GM18868 (cell line): ENCODE measurements around the gene FBXW10.
"Not testable (repeated sequence)": the region's sequence is repeated elsewhere in the genome, so short reads cannot be mapped to it uniquely, and the experiment has no call there.

Source experiments
- ATAC-seq: cut with Tn5 transposase; IDR thresholded peaks from one replicate; pipeline ENCODE4 v1.9.1; 2021; ENCODE audit warnings: mild to moderate bottlenecking, moderate library complexity; ENCODE audit not compliant: unreplicated experiment

The FBXW10 gene

GRCh38 chr17:18753829-18754409 is 10.1 kb downstream of the FBXW10 start:
- not testable (repeated sequence) for ATAC-seq

- ATAC-seq, result not testable (repeated sequence)
Measured at GRCh38 chr17:18755969-18756368, 12.1 kb downstream of the FBXW10 start.

- ATAC-seq, result not testable (repeated sequence)
Measured at GRCh38 chr17:18757368-18758044, 13.7 kb downstream of the FBXW10 start.

GRCh38 chr17:18758344-18758743 is 14.5 kb downstream of the FBXW10 start:
- not testable (repeated sequence) for ATAC-seq

GRCh38 chr17:18760221-18760620 is 16.4 kb downstream of the FBXW10 start:
- not testable (repeated sequence) for ATAC-seq

- ATAC-seq, result not testable (repeated sequence)
Measured at GRCh38 chr17:18770572-18770971, 26.7 kb downstream of the FBXW10 start.

- not testable (repeated sequence) for ATAC-seq
Measured at GRCh38 chr17:18771066-18771465, 27.2 kb downstream of the FBXW10 start.

GRCh38 chr17:18772471-18772870 is 28.6 kb downstream of the FBXW10 start:
- ATAC-seq, result no peak

- ATAC-seq, result peak; percentile 98
Measured at GRCh38 chr17:18780991-18781718, 37.3 kb downstream of the FBXW10 start, which contains the start of gene TVP23B. Gene TVP23B, plus strand, starts transcription at chr17:18781183. Its CDS starts 111 bp downstream, at chr17:18781294.

- ATAC-seq, result not testable (repeated sequence)
Measured at GRCh38 chr17:18781805-18782204, 38.0 kb downstream of the FBXW10 start.

GRCh38 chr17:18785933-18786332 is 42.1 kb downstream of the FBXW10 start:
- ATAC-seq, result not testable (repeated sequence)

GRCh38 chr17:18786890-18787289 is 43.0 kb downstream of the FBXW10 start:
- not testable (repeated sequence) for ATAC-seq

- not testable (repeated sequence) for ATAC-seq
Measured at GRCh38 chr17:18791402-18791801, 47.5 kb downstream of the FBXW10 start.

- not testable (repeated sequence) for ATAC-seq
Measured at GRCh38 chr17:18794841-18795240, 51.0 kb downstream of the FBXW10 start.

- not testable (repeated sequence) for ATAC-seq
Measured at GRCh38 chr17:18796887-18797286, 53.0 kb downstream of the FBXW10 start.

- ATAC-seq, result not testable (repeated sequence)
Measured at GRCh38 chr17:18803458-18804245, 59.8 kb downstream of the FBXW10 start.

- ATAC-seq, result not testable (repeated sequence)
Measured at GRCh38 chr17:18815924-18816323, 72.1 kb downstream of the FBXW10 start.

GRCh38 chr17:18816489-18817371 is 72.9 kb downstream of the FBXW10 start:
- ATAC-seq, result not testable (repeated sequence)

- not testable (repeated sequence) for ATAC-seq
Measured at GRCh38 chr17:18821430-18821829, 77.6 kb downstream of the FBXW10 start.

- not testable (repeated sequence) for ATAC-seq
Measured at GRCh38 chr17:18827613-18828012, 83.8 kb downstream of the FBXW10 start.
